DMS153 (cell line): ENCODE results near the gene ZNF439.
"Not testable (repeated sequence)": the region's sequence is repeated elsewhere in the genome, so short reads cannot be mapped to it uniquely, and the experiment has no call there.

Experiments
- DNase-seq: peaks from one replicate; lab custom pipeline; 2025; lab: John Stamatoyannopoulos, UW

ZNF439 gene

GRCh38 chr19:11868188-11868587, 19.7 kb downstream of the ZNF439 start:
- DNase-seq, result no peak

DNA sequence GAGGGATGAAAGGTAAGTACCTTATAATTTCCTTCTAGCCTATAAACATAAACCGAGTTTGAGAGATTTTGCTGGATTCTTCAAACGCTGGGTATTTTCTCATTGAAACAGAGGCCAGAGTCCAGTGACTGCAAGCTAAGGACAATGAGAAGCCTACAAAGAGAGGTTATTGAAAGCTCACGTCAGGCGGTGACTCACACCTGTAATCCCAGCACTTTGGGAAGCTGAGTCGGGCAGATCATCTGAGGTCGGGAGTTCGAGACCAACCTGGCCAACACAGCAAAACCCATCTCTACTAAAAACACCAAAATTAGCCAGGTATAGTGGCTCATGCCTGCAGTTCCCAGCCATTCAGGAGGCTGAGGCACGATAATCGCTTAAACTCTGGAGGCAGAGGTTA, 24.1 kb downstream of the ZNF439 start:
- DNase-seq, result no peak

DNA sequence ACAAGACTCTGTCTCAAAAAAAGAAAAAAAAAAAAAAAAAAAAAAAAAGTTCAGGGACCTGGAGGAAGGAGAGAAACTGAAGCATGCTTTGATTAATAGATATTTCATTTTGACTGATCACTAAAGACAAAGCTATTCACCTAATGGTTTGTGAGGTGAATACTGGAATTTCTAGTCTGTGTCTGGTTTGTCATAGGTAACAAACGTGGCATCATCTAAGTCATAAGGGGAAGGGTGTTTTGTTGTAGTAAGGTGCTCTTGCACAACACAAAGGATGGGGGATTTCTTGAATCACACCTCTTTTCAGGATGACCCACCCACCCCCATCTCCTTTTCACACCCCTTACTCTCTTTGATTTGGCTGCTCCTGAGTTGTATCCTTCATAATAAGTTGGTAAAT, 25.2 kb downstream of the ZNF439 start:
- DNase-seq, result no peak

DNA sequence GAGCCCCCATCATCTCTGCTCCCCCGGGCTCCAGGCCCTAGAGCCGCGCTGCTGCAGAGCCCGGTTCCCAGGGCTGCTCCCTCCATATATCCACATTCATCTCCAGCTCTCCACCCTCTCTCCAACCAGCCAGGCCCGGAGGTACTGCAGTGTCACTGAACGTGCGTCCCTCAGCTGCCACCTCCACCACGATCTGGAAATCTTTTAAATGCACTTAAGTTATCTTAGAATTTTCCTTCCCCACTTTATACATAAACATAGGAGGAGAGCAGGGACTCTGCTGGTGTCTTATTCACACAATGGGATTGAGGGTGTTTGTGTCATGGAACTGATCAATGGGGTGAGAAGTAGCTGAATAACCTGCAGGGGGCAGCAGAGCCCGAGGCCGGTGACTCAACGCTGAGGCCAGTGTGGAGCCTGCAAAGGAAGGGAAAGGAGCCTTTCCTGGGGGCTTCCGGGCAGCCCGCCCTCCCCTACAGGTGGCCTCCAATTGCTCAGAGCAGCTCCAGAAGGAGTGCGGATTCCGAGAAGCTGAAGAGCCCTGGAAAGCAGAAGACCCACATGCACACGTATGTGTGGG, 31.3 kb downstream of the ZNF439 start:
- not testable (repeated sequence) for DNase-seq

GRCh38 chr19:11880598-11880997, 32.1 kb downstream of the ZNF439 start:
- DNase-seq, result no peak

DNA sequence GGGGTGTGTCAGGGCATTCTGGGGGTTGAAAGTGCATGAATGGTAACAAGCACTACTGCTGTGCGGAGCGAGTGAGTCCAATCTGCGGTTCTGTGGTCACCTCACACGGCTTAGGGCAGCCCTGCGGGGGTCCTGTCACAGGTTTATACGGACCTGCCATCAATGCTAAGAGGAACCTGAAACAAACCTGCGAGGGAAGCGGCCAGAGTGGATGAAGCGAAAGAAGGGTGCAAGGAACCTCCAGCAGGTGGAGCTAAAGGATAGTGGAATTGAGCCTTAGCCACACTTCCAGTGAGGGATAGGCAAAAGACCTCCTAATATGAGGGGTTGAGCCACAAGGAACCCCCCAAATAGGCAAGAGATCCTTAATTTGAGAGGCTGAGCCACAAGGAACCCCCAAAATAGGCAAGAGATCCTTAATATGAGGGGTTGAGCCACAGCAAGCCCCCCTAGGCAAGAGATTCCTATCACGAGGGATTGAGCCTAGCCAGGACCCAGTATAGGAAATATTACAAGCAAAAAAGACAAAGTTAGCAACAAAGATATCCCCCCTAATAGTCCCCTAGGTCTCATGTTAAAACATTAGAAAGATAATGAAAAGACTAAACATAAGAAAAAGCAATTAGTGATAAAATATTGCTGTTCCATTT, 32.8 kb downstream of the ZNF439 start:
- no peak for DNase-seq

DNA sequence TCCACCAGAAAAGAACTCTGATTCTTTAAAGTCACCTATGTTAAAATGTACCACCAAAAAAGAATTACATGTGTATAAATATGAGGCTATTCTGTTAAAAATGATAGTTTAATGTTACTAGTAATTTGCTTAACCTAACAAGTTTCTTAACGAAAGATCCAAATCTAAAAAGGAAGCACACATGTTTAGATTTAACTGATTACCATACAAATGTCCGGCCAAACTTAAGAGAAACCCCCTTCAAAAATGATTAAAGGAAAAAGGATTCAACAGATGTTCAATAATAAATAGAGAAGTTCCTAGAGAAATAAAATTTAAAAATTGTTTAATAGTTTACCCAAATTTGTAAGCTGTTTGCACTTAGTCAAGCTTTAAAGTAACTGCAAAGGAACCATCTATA, 34.1 kb downstream of the ZNF439 start:
- no peak for DNase-seq

DNA sequence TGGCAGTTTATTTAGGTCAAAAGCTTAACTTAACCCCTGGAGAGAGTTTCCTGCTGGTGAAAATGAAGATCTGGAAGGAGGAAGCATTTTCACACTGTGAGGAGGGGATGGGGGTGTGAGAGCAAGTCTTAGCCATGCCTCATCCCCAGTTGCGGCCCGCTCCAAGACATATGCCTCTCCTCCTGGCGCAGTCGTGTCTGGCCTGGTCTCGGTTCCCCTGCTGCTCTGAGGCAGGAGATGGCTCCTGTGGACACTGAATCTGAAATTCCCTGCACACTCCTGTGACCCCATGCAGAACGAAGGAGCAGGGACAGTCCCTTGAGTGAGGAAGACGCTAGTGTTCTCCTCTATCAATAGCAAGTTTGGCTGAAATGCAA, 38.7 kb downstream of the ZNF439 start:
- no peak for DNase-seq

- no peak for DNase-seq
These were observed 39.3 kb downstream of the ZNF439 start, which contains the start of gene ZNF69 for GRCh38 chr19:11887611-11888531. TSS of gene ZNF69 (plus strand) at chr19:11887782. CDS start at chr19:11887924, 142 bp downstream.

DNA sequence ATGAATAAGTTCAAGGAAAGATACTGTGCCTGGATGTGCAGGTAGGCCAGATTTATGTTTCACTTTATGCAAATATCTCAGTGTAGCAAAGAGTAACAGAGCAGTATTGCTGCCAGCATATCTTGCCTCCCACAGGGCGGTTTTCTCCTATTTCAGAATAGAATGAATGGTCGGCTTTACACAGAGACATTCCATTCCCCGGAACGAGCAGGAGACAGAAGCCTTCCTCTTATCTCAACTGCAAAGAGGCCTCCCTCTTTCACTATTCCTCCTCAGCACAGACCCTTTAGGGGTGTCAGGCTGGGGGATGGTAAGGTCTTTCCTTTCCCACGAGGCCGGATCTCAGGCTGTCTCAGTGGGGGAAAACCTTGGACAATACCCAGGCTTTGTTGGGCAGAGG, 41.4 kb downstream of the ZNF439 start:
- DNase-seq, result not testable (repeated sequence)

- DNase-seq, result no peak
These were observed 42.1 kb downstream of the ZNF439 start for GRCh38 chr19:11890634-11891033.

DNA sequence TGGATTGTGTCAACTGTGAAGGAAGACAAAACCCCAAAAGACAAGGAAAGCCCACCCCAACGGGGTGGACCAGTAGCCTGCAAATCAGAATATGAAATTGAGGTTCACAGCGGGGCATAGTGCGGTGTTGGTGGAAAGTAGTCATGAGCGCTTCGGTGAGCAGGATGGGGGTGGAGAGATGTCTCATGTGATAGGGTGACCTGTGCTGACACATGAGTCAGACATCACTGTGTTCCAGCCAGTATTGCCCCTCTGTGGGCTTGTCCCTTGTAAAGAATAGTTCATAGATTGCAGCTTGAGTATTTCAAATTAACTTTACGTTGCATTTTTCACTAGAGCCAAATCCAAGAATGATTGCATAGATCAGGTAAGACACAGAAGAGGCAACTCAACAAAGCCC, 46.3 kb downstream of the ZNF439 start:
- no peak for DNase-seq

- DNase-seq, result no peak
These were observed 53.7 kb downstream of the ZNF439 start for GRCh38 chr19:11902228-11902627.

GRCh38 chr19:11905928-11906327, 57.4 kb downstream of the ZNF439 start:
- DNase-seq, result no peak

DNA sequence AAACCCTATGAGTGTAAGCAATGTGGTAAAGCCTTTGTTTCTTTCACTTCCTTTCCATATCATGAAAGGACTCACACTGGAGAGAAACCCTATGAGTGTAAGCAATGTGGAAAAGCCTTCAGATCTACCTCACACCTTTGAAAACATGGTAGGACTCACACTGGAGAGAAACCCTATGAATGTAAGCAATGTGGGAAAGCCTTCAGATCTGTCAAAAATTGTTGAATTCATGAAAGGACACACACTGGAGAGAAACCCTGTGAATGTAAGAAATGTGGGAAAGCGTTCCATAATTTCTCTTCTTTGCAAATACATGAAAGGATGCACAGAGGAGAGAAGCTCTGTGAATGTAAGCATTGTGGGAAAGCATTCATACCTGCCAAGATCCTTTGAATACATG, 63.4 kb downstream of the ZNF439 start:
- not testable (repeated sequence) for DNase-seq

GRCh38 chr19:11914417-11915051, 66.0 kb downstream of the ZNF439 start:
- DNase-seq, result not testable (repeated sequence)
